Measurements from ENCODE around the gene CDH3.

CDH3 gene

DNA sequence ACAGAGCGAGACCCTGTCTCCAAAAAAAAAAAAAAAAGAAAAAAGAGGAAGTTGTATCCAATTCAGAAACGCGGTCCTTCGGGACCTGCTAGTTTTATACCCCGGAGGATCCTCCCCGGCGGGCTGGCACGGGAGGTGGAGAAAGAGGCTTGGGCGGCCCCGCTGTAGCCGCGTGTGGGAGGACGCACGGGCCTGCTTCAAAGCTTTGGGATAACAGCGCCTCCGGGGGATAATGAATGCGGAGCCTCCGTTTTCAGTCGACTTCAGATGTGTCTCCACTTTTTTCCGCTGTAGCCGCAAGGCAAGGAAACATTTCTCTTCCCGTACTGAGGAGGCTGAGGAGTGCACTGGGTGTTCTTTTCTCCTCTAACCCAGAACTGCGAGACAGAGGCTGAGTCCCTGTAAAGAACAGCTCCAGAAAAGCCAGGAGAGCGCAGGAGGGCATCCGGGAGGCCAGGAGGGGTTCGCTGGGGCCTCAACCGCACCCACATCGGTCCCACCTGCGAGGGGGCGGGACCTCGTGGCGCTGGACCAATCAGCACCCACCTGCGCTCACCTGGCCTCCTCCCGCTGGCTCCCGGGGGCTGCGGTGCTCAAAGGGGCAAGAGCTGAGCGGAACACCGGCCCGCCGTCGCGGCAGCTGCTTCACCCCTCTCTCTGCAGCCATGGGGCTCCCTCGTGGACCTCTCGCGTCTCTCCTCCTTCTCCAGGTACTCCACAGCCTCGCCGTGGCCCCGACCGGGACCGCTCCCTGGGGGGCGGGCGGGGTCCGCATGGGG lies at the start of gene CDH3:
Gene CDH3, plus strand, starts transcription at position 596 of the 779 bp plus-strand sequence. Its CDS starts 70 bp downstream, at position 666.
- H3K4me3 ChIP-seq (ENCODE audit: severe bottlenecking), result peak within 1 kb of the TSS; percentile 61
- H3K27me3 ChIP-seq (ENCODE audit: insufficient read depth, poor library complexity, severe bottlenecking), result no peaks in the 10 kb centered on the region
- no peaks in the 10 kb centered on the region for H3K9me3 ChIP-seq (ENCODE audit: severe bottlenecking)
- peak within 1 kb of the TSS; percentile 84 for H3K27ac ChIP-seq (ENCODE audit: poor library complexity, severe bottlenecking)
- peaks cover 40% of the 10 kb centered on the region for H3K36me3 ChIP-seq (ENCODE audit: low read depth)
- peak; percentile 31 for TF ChIP-seq CTCF (IDR thresholded peaks at IDR 0.05; ENCODE audit: poor library complexity, severe bottlenecking)
- DNase-seq (ENCODE audit: low spot score), result peak; percentile 96
- peak; percentile 82 for ATAC-seq (ENCODE audit: low read depth)
- peaks cover 20% of the 10 kb centered on the region for H3K4me1 ChIP-seq (ENCODE audit: insufficient read depth, poor library complexity, severe bottlenecking)

DNA sequence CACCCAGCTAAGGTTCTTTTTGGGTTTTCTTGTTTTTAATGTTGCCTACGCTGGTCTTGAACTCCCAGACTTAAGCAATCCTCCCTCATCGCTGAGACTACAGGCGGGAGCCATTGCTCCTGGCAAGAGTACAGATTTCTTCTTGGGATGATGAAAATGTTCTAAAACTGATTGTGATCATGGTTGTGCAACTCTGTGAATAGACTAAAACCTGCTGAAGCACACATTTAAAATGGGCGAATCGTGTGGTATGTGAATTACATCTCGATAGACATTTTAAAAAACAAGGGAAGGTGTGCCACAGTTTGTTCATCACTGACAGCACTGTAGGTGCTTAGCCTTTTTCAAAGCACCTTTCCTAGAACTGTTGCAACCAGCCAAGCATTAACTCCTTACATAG lies 48.8 kb upstream of the CDH3 start:
- DNase-seq (ENCODE audit: low spot score) (no peak), ATAC-seq (ENCODE audit: low read depth) (no peak)
- no peak for TF ChIP-seq CTCF (IDR thresholded peaks at IDR 0.05; ENCODE audit: poor library complexity, severe bottlenecking)
- Histone ChIP-seq H3K4me3 (ENCODE audit: severe bottlenecking) (no peak overlapping the region), H3K9me3 (ENCODE audit: severe bottlenecking) (no peaks in the 10 kb centered on the region), H3K27me3 (ENCODE audit: insufficient read depth, poor library complexity, severe bottlenecking) (no peaks in the 10 kb centered on the region), H3K36me3 (ENCODE audit: low read depth) (no peaks in the 10 kb centered on the region), H3K27ac (ENCODE audit: poor library complexity, severe bottlenecking) (no peak overlapping the region), H3K4me1 (ENCODE audit: insufficient read depth, poor library complexity, severe bottlenecking) (no peaks in the 10 kb centered on the region)

DNA sequence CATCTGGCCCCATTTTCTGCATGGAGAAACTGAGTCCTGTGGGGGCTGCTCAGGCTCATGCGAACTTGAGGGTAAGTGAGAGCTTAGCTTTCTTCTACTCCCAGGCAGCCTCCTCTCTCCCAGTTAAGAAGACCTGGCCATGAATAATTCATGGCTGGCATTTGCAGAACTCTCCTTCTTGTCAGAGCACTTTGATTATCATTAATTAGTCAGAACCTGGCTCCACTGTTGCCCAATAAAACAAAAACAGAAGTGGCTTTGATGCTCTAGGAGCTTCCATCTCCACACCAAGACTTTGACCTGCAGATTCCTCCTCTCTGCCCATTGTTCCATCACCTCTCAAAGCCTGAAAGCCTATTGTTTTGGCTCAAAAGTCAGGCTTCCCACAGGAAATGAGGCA lies 45.5 kb upstream of the CDH3 start:
- Histone ChIP-seq H3K9me3 (ENCODE audit: severe bottlenecking) (no peaks in the 10 kb centered on the region), H3K27ac (ENCODE audit: poor library complexity, severe bottlenecking) (no peak overlapping the region), H3K4me1 (ENCODE audit: insufficient read depth, poor library complexity, severe bottlenecking) (no peaks in the 10 kb centered on the region), H3K36me3 (ENCODE audit: low read depth) (no peaks in the 10 kb centered on the region), H3K27me3 (ENCODE audit: insufficient read depth, poor library complexity, severe bottlenecking) (no peaks in the 10 kb centered on the region), H3K4me3 (ENCODE audit: severe bottlenecking) (no peak overlapping the region)
- DNase-seq (ENCODE audit: low spot score) (no peak), ATAC-seq (ENCODE audit: low read depth) (no peak)
- TF ChIP-seq CTCF (IDR thresholded peaks at IDR 0.05; ENCODE audit: poor library complexity, severe bottlenecking), result no peak

DNA sequence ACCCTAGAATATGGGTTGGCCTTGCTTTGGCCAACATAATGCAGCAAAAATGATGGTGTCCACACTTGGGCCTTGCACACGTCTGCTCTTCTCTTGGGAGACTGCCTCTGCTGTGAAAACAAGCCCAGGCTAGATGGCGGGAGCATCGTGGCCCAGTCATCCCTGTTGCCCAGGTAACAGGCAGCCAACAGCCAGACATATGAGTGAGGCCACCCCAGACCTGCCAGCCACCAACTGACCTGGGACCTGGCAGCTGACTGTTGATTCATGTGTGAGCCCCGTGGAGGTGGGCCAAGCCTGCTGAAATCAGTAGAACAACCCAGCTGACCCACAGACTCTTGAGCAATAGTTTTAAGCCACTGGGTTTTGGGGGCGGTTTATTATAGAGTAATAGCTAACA lies 39.4 kb upstream of the CDH3 start:
- peak overlapping the region; percentile 34 for H3K27ac ChIP-seq (ENCODE audit: poor library complexity, severe bottlenecking)
- DNase-seq (ENCODE audit: low spot score), result peak; percentile 91

More for the DNA sequence above, 39.4 kb upstream of the CDH3 start:
- Histone ChIP-seq H3K4me1 (ENCODE audit: insufficient read depth, poor library complexity, severe bottlenecking) (peaks cover 12% of the 10 kb centered on the region), H3K9me3 (ENCODE audit: severe bottlenecking) (no peaks in the 10 kb centered on the region), H3K4me3 (ENCODE audit: severe bottlenecking) (no peak overlapping the region), H3K36me3 (ENCODE audit: low read depth) (no peaks in the 10 kb centered on the region), H3K27me3 (ENCODE audit: insufficient read depth, poor library complexity, severe bottlenecking) (no peaks in the 10 kb centered on the region)
- TF ChIP-seq CTCF (IDR thresholded peaks at IDR 0.05; ENCODE audit: poor library complexity, severe bottlenecking), result no peak
- ATAC-seq (ENCODE audit: low read depth), result peak; percentile 99

Data from RWPE2 (cell line).